Kidney capillary endothelial cell (primary cell): ENCODE measurements around the gene ZNF709.
"Not testable (repeated sequence)": the region's sequence is repeated elsewhere in the genome, so short reads cannot be mapped to it uniquely, and the experiment has no call there.

ENCODE experiments used
- DNase-seq: peaks from one replicate; pipeline ENCODE4 v3.0.0-alpha.2; 2018; ENCODE audit warnings: low spot score

Gene ZNF709

DNA sequence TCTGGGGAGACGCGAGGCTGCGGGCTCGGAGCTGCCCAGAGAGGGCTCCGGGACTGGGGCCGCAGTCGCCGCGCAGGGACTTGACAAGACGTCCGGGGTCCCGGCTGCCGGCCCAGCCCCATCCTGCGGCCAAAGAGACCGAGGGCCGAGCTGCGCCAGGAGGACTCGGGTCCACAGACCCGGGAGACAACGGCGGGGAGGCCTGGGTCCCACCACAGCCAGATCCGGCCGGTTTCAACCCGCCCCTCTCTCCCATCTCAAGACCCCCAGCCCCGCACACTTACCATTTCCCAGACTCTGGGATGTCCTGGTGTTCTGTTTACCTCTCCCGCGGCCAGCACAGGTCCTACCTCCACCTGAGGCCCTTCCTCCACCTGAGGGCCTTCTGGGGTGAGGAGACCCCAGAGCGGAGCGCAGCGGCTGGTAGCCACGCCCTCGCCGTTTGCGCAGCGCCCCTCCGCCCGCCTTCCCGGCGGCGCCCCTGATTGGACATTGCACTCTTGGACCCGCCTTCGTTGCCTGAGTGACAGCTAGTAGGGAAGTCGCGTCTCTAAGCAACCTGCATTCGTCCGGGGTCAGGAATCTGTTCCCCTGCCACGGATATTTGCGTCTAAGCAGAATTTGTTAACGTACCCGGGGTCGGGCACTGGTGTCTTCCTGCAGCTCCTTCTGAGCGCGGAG, at the start of gene ZNF709:
Gene ZNF709, minus strand, starts transcription at position 446 of the 681 bp plus-strand sequence. Its CDS starts 159 bp downstream, at position 287.
- peak; percentile 84 for DNase-seq

DNA sequence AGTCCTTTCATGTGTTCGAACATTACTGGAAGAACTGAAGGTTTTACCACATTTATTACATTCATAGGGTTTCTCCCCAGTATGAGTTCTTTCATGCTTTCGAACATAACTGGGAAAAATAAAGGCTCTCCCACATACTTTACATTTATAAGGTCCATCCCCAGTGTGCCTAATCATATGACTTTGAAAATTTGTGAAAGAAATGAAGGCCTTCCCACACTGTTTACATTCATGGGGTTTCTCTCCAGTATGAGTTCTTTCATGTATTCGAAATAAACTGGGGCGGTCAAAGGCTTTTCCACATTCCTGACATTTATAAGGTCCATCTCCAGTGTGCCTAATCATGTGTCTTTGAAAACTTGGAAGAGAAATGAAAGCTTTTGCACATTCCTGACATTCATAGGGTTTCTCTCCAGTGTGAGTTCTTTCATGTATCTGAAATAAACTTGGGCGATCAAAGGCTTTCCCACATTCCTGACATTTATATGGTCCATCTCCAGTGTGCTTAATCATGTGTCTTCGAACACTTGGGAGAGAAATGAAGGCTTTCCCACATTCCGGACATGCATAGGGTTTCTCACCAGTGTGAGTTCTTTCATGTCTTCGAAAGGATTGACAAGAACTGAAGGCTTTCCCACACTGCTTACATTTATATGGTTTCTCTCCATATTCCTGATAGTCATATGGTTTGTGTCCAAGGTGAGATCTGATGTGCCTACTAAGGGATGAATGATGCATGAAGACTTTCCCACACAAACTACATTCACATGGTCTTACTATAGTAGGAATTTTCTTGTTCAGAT, 42.6 kb upstream of the ZNF709 start:
- peak; percentile 1 for DNase-seq

DNA sequence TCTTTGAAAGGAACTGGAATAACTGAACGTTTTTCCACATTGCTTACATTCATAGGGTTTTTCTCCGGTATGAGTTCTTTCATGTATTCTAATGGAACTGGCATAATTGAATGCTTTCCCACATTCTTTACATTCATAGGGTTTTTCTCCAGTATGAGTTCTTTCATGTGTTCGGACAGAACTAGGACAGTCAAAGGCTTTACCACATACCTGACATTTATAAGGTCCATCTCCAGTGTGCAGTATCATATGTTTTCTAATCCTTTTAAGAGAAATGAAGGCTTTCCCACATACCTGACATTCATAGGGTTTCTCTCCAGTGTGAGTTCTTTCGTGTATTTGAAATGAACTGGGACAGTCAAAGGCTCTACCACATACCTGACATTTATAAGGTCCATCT, 41.9 kb upstream of the ZNF709 start:
- DNase-seq, result no peak

DNA sequence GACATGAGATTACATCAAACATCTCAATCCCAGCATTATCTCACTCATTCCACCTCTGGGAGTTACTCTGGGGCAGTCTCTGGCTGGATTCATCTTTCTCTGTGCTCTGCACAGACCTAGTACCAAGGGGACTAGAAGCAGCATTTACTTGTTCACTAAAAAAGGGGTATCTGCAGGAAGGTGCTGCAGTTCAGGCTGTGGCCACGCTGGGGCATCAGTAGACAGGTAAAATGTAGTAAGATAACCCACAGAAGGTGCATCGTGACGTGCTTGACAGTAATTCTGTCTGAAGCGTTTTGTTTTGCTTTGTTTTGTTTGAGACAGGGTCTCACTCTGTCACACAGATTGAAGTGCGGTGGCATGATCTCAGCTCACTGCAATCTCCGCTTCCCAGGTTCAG, 37.4 kb upstream of the ZNF709 start:
- DNase-seq, result no peak

DNA sequence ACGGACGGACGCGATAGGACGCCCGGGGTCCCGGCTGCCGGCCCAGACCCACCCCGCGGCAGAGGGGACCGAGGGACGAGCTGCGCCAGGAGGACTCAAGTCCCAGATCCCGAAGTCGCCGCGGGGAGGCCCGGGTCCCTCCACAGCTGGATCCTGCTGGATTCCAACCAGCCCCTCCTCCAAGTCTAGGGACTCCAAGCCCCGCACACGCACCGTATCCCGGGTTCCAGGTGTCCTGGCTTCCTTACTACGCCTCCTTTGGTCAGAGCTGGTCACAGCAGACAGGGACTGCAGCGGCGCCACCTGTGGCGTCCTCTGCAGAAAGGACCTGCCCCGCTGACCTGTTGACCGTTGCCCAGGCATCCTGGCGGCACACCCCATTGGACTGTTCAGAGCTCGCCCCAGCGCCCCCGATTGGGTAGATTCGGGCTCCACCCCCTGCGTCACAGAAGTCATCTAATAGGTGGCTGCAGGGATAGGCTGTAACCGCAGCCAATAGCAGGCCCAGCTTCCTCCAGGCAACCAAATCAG, 29.0 kb upstream of the ZNF709 start:
- DNase-seq, result no peak

DNA sequence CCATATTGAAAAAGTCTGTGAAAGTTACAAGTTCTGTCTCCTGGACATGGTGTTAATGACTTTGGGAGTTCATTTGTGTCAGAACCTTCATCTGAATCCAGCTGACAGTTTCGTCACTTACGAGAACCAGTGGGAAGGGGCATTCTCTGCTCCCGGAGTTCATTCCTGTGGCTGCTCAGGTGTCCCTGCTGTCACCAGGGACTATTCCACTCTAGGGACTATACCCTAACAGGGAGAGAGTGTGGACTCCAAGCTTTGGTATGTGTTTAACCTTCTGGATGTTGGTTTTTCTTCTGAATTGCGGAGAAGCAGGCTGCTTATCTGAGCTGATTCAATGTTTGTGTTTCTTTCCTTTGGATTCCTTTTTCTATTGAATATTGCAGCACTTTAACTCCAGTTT, 12.4 kb upstream of the ZNF709 start:
- DNase-seq, result no peak

DNA sequence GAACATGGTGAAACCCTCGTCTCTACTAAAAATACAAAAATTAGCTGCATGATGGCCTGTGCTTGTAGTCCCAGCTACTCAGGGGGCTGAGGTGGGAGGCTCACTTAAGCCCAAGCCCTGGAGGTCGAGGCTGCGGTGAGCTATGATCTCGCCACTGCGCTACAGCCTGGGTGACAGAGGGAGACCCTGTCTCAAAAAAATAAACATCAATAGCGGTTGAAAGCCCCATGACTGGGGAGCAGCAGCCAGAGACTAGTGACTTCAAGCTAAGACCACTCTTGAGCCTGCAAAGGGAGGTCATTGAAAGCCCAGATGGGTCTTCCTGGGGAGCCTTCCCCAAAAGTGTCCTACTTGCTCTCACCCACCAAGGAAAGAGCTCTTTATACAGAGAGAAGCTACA, 11.9 kb upstream of the ZNF709 start:
- DNase-seq, result no peak

DNA sequence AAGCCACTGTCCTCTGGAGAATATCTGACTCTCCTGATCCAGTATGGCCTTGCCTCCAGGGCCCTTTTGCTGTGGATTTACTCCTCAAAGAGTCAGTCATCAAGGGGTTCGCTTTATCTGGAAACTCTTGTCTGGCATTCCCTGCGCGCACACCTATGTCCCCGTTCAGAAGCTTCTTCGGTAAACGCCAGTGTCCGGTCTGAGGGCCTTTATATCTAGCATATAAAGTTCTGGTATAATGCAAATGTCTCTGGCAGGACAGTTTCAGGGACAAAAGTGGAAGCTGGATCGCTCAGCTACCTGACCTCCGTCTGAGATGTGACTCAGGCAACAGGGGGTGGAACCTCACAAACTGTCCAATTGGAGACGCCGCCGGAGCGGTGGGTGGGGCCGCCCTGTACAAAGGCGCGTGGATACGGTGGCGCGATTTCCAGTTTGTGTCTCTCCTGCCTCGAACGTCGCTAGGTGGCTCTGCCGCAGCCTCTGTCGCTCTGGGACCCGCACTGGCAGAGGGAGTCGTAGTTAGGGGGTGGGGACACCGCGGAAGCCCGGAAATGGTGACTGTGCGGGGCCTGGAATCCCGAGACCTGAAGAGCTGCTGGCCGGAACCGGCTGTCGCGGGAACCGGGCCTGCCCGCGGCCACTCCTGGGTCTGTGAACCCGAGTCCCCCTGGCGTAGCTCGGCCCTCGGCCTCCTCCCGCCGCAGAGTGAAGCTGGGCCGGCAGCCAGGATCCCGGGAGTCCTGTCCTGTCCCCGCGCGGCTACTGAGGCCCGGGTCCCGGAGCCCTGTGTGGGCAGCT, 10.6 kb upstream of the ZNF709 start:
- peak; percentile 77 for DNase-seq

DNA sequence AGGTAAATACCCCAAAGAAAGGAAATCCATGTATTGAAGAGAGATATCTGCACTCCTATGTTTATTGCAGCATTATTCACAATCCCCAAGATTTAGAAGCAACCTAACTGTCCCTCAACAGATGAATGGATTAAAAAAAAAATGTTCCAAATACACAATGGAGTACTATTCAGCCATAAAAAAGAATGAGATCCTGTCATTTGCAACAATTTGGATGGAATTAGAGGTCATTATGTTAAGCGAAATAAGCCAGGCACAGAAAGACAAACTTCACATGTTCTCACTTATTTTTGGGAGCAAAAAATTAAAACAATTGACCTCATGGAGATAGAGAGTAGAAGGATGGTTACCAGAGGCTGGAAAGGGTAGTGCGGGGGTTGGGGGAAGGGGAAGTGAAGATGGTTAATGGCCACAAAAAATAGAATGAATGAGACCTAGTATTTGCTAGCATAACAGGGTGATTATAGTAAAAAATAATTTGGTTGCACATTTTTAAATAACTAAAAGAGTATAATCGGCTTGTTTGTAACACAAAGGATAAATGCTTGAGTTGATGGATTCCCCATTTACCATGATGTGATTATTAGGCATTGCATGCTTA, 9.7 kb upstream of the ZNF709 start:
- DNase-seq, result no peak

DNA sequence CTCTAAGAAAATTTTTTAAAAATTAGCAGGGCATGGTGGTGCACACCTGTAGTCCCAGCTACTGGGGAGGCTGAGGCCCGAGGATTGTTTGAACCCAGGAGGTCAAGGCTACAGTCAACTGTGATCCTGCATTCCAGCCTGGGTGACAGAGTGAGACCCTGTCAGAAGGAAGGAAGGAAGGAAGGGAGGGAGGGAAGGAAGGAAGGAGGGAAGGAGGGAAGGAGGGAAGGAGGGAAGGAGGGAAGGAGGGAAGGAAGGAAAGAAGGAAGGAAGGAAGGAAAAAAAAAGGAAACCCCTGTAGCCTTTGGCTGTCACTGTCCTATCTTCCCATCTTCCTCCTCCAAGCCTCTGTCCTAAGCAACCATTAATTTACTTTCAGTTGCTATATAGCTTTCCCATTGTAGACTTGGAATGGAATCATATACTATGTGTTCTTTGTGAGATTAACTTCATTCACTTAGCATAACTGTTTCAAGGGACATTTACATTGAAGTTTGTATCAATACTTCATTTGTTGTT, 1.7 kb upstream of the ZNF709 start:
- not testable (repeated sequence) for DNase-seq

DNA sequence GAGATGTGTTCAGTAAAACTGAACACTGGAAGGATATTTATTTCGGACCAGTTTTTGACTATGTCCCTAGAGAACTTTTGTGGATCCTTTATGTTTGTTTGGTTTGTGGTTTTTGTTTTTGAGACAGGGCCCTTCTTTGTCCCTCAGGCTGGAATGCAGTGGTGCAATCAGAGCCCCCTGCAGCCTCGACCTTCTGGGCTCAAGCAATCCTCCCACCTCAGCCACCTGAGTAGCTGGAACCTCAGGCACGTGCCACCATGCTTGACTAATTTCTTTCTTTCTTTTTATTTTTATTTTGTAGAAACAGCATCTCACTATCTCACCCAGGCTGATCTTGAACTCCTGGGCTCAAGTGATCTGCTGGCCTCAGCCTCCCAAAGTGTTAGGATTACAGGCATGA, 955 bp upstream of the ZNF709 start:
- no peak for DNase-seq

DNA sequence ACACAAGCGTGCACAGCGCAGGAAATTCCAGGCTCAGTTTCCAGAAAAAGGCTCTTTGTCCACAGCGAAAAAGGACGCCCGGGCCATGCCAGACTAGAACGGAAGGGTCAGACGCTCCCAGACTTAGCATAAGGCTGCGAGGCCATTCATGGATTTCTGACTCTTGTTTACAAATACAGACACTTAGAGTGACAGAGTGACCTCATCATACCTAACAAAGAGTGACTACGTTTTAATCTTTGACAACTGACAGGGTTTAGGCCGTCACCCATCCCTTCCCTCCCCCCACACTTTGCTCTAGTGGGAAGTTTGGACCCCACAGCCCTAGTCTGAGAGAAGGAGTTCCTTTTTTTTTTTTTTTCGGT, 418 bp upstream of the ZNF709 start:
- DNase-seq, result peak; percentile 50

DNA sequence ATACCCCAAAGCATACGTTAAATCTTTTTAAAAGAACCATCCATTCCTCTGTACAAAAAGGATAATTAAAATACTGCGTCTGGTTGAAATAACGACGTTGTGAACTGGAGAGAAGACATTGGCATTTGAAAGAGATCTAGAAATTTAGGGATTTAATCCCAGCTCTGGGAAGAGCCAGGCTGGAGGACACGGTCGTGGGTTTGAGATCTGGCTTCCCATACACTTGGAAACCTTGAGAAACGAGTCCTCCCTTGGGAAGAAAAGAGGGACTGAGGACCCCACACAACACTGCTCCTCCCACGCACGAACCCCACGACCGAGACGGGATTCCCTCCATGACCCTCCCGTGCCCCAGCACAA, 625 bp downstream of the ZNF709 start:
- peak; percentile 13 for DNase-seq

DNA sequence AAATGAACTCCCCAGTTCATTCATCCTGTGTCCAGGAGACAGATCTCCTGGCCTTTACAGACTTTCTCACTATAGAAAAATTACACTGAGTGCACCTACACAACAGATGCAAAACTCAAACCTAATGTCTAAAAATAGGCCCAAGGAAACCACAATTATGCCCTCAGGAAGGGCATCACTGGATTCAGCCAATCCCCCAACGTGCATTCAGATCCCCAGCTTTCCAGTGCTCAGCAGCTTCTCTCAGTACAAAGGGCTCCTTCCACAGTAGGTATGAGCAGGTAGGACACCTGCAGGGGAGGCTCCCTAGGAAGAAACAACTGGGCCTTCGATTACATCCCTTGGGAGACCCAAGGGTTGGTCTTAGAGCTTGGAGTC, 2.1 kb downstream of the ZNF709 start:
- DNase-seq, result no peak

DNA sequence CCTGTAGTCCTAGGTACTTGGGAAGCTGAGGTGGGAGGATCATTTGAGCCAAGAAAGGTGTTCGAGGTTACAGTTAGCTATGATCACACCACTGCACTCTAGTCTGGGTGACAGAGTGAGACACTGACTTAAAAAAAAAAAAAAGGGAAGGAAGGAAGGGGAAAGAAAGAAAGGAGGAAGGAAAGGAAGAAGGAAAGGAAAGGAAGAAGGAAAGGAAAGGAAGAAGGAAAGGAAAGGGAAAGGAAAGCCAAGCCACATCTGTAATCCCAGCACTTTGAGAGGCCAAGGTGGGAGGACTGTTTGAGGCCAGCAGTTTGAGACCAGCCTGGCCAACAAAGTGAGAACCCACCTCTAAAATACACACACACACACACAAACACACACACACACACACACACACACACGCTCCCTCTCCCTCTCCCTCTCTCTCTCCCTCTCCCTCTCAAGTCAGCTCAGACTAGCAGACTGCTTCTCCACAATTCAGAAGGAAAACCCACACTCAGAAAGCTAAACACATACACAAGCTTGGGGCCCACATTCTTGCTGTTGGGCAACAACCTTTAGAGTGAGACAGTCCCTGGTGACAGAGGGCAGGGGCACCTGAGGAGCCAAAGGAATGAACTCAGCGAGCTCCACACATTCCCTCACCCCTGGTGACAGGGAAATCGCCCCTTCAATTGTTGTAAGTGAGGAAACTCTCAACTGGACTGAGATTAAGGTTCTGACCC, 2.7 kb downstream of the ZNF709 start:
- DNase-seq, result no peak

DNA sequence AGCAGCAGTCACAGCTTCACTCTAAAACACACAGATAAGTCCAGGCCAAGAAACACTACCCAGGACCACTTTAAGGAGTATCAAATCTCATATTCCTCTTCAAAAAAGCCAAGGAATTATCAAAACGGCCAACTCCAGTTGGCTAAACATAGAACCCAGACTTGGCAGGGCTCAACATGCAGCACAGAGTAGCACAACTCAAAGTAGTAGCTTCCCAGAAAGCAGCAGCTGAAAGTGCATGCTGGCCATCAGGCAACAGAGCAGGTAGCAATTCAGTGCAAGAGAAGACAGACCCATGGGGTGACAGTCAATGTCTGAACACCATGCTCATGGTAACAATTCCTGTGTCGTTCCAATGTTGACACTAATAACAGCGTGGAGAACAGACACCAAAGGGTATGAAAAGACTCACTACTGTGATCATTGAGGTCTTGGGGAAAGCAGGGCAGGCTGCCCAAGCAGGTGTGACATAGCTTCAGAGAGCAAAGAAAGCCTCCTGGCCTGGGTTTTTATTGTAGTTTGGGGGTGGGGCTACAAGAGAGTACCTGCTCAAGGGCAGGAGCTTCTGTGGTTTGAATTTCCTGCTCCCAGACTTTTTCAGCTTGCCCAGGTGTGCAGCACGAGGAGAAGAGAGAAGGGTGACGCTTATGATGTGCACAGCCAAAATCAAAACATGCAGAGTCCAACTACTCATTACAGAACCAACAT, 6.2 kb downstream of the ZNF709 start:
- no peak for DNase-seq

DNA sequence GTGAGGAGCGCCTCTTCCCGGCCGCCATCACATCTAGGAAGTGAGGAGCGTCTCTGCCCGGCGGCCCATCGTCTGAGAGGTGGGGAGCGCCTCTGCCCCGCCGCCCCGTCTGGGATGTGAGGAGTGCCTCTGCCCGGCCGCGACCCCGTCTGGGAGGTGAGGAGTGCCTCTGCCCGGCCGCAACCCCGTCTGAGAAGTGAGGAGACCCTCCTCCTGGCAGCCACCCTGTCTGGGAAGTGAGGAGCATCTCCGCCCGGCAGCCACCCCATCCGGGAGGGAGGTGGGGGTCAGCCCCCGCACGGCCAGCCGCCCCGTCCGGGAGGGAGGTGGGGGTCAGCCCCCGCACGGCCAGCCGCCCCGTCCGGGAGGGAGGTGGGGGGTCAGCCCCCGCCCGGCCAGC, 17.0 kb downstream of the ZNF709 start:
- DNase-seq, result not testable (repeated sequence)

DNA sequence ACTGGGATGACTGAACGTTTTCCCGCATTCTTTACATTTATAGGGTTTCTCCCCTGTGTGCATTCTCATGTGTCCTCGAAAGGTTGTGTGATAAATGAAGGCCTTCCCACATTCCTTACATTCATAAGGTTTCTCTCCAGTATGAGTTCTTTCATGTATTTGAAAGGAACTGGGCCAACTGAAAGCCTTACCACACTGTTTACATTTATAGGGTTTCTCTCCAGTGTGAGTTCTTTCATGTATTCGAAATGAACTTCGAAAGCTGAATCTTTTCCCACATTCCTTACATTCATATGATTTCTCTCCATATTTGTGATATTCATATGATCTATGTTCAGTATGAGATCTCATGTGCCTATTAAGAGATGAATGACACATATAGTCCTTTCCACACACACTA, 19.4 kb downstream of the ZNF709 start:
- no peak for DNase-seq

DNA sequence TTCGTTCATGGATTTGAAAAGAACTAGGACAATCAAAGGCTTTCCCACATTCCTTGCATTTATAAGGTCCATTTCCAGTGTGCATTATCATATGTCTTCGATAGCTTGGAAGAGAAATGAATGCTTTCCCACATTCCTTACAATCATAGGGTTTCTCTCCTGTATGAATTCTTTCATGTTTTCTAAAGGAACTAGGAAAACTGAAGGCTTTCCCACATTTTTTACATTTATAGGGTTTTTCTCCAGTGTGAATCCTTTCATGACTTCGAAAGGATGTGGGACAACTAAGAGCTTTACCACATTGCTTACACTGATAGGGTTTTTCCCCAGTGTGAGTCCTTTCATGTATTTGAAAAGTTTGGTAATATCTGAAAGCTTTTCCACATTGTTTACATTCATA, 19.8 kb downstream of the ZNF709 start:
- DNase-seq, result no peak

DNA sequence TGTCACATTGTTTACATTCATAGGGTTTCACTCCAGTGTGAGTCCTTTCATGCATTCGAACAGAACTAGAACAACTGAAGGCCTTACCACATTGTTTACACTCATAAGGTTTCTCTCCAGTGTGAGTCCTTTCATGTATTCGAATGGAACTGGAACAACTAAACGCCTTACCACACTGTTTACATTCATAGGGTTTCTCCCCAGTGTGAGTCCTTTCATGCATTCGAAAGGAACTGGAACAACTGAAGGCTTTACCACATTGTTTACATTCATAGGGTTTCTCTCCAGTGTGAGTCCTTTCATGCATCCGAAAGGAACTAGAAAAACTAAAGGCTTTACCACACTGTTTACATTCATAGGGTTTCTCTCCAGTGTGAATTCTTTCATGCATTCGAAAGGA, 20.5 kb downstream of the ZNF709 start:
- not testable (repeated sequence) for DNase-seq

DNA sequence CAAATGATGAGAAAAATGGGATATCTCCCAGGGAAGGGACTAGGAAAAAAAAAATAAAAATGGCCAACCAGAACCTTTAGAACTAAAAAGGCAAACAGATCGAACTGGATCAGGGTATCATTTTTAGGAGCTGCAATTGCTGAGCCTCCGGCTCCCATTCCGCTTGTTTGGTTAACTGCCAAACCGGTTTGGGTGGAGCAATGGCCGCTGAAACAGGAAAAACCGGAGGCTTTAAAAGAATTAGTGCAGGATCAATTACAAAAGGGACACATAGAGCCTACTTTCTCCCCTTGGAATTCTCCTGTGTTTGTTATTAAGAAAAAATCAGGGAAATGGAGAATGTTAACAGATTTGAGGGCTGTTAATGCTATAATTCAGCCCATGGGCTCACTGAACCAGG, 31.1 kb downstream of the ZNF709 start:
- DNase-seq, result no peak
